ENCODE data around the gene CCDC183. TPM values are rescaled to one million over a fixed set of nuclear protein-coding genes. Genes with fewer than 3 reads are reported as not detected.

Gene CCDC183
- 0.13 to 0.36 TPM (median 0.27 TPM) in 5 replicates for total RNA-seq (2022; extraction: Qiagen RNA extraction)

DNA sequence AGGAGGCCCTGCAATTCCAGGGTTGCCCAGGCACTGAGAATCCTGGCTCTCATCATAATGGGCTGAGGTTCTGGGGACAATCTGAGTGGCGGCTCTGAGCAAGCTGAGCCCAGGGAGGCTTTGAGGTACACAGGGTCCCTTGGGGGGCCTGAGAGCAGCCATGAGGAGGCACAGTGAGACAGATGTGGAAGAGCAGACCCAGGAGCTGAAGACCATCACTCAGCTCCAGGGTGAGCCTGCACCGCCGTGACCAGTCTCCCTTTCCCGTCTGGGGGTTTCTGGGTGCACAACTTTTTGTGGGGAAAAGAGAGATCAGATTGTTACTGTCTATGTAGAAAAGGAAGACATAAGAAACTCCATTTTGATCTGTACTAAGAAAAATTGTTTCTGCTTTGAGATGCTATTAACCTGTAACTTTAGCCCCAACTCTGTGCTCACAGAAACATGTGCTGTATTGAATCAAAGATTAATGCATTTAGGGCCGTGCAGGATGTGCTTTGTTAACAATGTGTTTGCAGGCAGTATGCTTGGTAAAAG, at the start of gene CCDC183:
TSS of gene CCDC183 (plus strand) at position 101 of the 537 bp plus-strand sequence. CDS start at position 161, 60 bp downstream.

DNA sequence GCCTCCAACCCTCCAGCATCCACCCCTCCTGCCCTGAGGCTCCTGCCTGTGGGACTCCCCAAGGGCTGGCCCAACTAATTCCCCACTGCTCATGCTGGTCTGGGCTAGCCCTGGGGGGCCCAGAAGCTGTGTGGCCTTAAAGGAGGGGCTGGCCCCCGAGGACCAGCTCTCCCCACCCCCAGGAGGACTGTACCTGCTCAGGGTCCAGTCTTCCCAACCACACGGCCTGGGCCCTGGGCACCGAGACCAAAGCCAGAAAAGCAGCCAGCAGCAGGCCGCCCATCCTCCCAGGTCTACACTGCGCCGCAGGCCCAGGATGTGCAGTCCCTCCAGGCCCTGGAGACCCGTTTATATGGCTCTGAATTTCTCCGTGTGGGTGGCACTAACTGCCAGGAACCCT, 47.9 kb upstream of the CCDC183 start, which contains the start of gene LCN6:
TSS of gene LCN6 (minus strand) at position 325 of the 400 bp plus-strand sequence. CDS start at position 283, 42 bp downstream.

DNA sequence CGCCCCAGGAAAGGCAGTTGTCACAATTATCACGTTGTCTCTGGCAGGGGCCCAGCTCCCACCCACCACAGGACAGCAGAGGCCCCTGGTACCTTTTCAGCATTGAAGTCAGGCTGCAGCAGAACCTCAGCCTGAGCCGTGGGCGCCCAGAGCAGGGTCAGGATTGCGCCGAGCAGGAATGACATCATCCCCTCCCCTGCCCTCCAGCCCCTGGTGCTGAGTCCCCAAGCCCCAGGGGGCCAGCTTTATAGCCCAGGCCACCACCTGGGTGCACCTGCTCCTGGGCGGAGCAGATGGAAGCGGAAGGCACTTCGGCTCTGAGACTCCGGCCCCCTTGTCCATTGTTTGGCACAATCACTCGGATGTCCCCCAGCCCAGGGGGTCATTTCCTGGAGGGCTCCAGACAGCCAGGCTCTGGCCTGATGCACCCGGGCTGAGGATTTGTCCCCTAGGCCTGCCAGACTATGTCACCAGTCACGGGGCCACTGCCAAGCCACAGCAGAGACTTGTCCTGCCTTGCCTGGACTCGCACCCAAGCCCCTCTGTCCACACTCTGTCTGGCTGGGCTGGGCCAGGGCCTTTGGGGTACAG, 31.7 kb upstream of the CCDC183 start, which contains the start of gene LCN15:
TSS of gene LCN15 (minus strand) at position 218 of the 591 bp plus-strand sequence. CDS start at position 188, 30 bp downstream.

DNA sequence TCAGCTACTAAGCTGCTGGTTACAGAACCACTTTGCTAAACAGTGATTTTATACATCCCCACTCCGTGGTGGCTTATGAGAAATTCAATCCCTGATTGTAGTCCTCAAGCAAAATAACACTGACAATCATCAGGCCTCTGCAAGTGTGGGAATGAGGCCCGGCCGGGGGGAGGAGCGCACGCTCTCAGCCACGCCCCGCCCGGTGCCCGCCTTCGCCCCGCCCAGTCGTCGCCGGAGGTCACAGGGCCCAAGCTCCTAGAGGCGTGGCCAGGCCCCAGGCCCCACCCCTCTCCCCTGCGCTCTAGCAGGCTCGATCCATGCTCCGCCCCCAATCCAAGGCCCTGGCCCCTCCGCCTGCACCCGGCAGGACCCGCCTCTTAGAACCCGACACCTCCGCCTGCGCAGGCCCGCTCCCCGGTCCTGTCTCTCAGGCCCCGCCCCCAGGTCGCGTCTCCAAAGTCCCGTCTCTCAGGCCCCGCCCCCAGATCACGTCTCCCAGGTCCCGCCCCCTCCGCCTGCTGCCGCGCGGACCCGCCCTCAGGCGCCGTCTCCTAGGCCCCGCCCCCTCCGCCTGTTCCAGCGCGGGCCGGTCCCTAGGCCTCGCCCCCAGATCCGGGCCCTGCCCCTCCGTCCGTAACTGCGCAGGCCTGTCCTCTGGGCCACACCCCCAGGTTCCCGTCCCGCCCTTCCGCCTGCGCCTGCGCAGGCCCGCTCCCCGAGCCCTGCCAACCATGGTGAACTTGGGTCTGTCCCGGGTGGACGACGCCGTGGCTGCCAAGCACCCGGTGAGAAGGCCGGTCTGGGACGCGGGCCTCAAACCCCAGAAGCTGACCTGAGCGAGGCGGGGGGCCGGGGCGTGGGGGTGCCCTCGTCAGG, 5.3 kb upstream of the CCDC183 start, which contains the start of gene TMEM141:
TSS of gene TMEM141 (plus strand) at position 705 of the 876 bp plus-strand sequence. CDS start at position 732, 27 bp downstream.

DNA sequence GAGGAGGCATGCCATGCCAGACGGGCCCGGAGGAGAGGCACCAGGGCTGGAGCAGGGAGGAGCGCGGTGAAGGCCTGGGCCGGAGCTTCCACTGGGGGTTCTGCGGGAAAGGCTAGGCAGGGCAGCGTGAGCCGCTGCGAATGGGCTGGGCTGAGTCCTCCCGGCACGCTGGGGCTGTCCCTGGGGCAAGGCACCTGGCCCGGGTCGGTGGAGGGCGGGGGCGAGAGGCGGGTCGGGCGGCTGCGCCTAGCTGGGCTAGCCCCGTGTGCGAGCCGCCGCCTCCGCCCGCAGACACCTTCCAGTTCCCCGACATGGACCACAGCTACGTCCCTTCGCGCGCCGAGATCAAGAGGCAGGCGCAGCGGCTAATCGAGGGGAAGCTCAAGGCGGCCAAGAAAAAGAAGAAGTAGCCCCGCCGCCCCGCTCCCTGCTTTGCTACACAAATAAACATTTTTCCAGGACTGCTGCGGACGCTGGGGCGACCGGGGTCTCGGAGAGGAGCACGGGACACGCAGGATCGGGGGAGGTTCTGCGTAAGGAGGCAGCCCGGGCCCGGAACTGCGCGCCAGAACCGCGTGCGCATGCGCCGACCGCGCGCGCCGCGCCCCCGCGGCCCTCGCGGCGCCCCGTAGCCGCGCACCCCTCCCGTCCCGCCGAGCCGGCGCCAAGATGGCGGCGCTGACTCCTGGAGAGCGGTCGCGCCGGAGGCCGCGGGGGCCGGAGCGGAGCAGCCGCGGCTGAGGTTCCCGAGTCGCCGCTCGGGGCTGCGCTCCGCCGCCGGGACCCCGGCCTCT, 11.3 kb downstream of the CCDC183 start, which contains the start of gene RABL6:
TSS of gene RABL6 (plus strand) at position 668 of the 794 bp plus-strand sequence. CDS start 249 bp downstream, outside the sequence.

DNA sequence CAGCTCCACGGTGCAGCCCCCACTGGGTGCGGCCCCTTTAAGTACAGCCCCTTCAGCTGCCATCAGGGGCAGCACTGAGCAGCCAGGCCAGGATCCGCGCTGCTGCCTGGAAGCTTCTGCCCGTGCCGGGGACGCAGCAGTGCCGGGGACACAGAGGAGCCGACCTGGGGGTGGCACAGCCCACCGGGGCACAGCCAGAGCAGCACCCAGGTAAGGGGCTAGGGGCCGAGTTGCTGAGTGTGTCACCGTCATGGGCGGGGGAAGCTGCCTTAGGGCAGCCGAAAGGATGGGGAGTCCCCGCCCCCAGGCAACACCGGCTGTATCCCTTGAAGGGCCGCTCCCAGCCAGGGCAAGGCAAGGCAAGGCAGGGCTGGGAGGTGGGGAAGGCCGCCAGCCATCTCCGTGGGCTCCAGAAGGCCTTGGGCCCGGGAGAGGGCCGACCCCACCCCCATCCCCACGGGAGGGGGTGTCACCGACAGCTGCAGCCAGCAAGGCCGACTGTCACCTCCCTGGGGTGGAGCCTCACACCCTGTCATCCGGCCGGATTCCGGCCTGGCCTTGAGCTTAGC, 46.3 kb downstream of the CCDC183 start, which contains the start of gene AJM1:
TSS of gene AJM1 (plus strand) at position 99 of the 569 bp plus-strand sequence. CDS start 1,937 bp downstream, outside the sequence.

DNA sequence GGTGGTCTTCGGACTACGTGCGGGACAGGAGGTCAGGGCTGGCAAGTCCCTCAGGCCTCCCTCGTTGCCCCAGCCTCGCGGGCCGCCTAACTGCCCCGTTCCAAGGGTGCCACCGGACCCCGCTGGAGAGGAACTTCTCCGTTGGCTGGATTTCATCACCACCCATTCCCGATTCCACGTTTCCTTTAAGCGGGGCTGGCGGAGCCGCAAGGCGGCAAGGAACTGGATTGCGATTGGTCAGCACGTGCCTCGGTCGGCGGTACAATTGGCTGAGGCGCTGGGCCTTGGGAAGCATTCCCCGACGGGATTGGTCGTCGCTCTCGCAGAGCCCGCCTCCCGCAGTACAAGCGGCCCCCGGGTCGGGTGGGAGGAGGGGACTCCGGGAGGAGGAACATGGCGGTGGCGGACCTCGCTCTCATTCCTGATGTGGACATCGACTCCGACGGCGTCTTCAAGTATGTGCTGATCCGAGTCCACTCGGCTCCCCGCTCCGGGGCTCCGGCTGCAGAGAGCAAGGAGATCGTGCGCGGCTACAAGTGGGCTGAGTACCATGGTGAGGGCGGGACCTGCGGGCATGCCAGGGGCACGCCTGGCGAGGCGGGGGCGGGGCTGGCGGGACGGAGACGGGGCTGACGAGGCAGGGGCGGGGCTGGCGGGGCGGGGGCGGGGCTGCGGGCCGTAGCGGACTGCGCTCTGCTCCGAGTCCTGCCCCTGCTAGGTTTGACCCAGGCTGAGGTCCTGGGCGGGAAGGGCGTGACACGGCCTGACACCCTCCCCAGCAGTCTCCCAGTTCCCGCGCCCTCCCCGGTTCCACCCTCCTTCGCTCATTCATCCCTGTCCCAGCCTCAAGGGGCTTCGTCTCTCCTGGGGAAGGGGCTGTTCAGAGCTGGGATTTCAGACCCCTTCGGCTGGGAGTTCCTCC, 53.2 kb downstream of the CCDC183 start, which contains the start of gene PHPT1:
TSS of gene PHPT1 (plus strand) at position 372 of the 922 bp plus-strand sequence. CDS start at position 394, 22 bp downstream.

DNA sequence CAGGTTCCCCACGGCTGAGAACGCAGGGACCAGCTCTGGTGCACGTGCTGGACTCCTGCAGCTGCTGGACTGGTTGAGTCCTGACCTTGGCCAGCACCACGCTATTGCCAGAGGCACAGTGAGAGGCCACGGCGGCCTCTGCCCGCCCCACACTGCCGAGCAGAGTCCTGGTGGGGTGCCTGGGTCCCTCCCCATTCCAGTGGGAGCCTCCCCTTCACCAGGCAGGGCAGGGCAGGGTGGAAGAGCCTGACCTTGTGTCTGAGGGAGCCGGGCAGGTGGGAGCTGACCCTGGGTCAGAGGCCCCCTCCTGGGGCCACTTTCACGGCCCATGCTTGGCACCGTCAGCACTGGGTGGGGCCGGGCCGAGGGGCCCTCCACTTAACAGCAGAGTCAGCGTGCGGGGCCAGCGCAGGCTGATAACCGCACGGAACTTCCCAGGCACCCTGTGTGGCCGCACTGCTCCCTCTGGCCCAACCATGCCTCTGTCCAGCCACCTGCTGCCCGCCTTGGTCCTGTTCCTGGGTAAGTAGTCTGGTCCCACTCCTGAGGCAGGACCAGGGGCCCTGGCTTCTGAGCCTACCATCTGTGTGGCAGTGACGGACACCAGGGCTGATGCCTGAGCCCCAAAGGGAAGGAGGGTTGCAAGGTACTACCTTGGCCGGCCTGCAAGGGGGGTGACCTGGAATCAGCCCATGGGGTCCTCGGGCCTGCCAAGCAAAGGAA, 56.0 kb downstream of the CCDC183 start, which contains the start of gene MAMDC4:
TSS of gene MAMDC4 (plus strand) at position 406 of the 723 bp plus-strand sequence. CDS start at position 477, 71 bp downstream.

Other genes starting within 250 kb of the CCDC183 start
- 37.0 to 63.6 TPM (median 60.7 TPM) in 5 replicates for gene EGFL7, start 133.4 kb upstream of the CCDC183 start, total RNA-seq (2022; extraction: Qiagen RNA extraction)
- 63.9 to 116 TPM (median 109 TPM) in 5 replicates for gene AGPAT2, start 108.9 kb upstream of the CCDC183 start, total RNA-seq (2022; extraction: Qiagen RNA extraction)
- 6.8 to 10.9 TPM (median 10.1 TPM) in 5 replicates for gene DIPK1B, start 83.8 kb upstream of the CCDC183 start, total RNA-seq (2022; extraction: Qiagen RNA extraction)
- gene LCN10, start 53.4 kb upstream of the CCDC183 start, total RNA-seq (2022; extraction: Qiagen RNA extraction) = not detected in 5 replicates
- gene LCN6, start 47.8 kb upstream of the CCDC183 start, total RNA-seq (2022; extraction: Qiagen RNA extraction) = not detected in 5 replicates
- gene LCN8, start 38.1 kb upstream of the CCDC183 start, total RNA-seq (2022; extraction: Qiagen RNA extraction) = not detected in 5 replicates
- 0.02 TPM in 1 of 5 replicates, not detected in the others for gene LCN15, start 31.8 kb upstream of the CCDC183 start, total RNA-seq (2022; extraction: Qiagen RNA extraction)
- 61.4 to 77.3 TPM (median 75.3 TPM) in 5 replicates for gene TMEM141, start 5.0 kb upstream of the CCDC183 start, total RNA-seq (2022; extraction: Qiagen RNA extraction)
- gene RABL6, start 11.6 kb downstream of the CCDC183 start, total RNA-seq (2022; extraction: Qiagen RNA extraction) = 59.9 to 89.6 TPM (median 80.8 TPM) in 5 replicates
- 3.3 to 4.7 TPM (median 4.6 TPM) in 5 replicates for gene AJM1, start 46.1 kb downstream of the CCDC183 start, total RNA-seq (2022; extraction: Qiagen RNA extraction)
- gene PHPT1, start 53.1 kb downstream of the CCDC183 start, total RNA-seq (2022; extraction: Qiagen RNA extraction) = 284 to 346 TPM (median 322 TPM) in 5 replicates
- 1.7 to 6.8 TPM (median 5.1 TPM) in 5 replicates for gene MAMDC4, start 56.0 kb downstream of the CCDC183 start, total RNA-seq (2022; extraction: Qiagen RNA extraction)
- 433 to 512 TPM (median 473 TPM) in 5 replicates for gene EDF1, start 70.0 kb downstream of the CCDC183 start, total RNA-seq (2022; extraction: Qiagen RNA extraction)
- gene TRAF2, start 90.2 kb downstream of the CCDC183 start, total RNA-seq (2022; extraction: Qiagen RNA extraction) = 47.5 to 74.7 TPM (median 64.9 TPM) in 5 replicates
- gene FBXW5, start 148.4 kb downstream of the CCDC183 start, total RNA-seq (2022; extraction: Qiagen RNA extraction) = 61.5 to 109 TPM (median 104 TPM) in 5 replicates
- gene C8G, start 148.9 kb downstream of the CCDC183 start, total RNA-seq (2022; extraction: Qiagen RNA extraction) = 0.88 to 2.3 TPM (median 1.3 TPM) in 5 replicates
- gene LCN12, start 155.9 kb downstream of the CCDC183 start, total RNA-seq (2022; extraction: Qiagen RNA extraction) = 0.48 to 1.5 TPM (median 1.5 TPM) in 5 replicates
- gene PTGDS, start 181.2 kb downstream of the CCDC183 start, total RNA-seq (2022; extraction: Qiagen RNA extraction) = 0.16 to 0.81 TPM (median 0.57 TPM) in 5 replicates
- 0.03 to 0.06 TPM (median 0.05 TPM) in 4 of 5 replicates, not detected in the other for gene LCNL1, start 186.7 kb downstream of the CCDC183 start, total RNA-seq (2022; extraction: Qiagen RNA extraction)
- 49.7 to 88.2 TPM (median 76.5 TPM) in 5 replicates for gene PAXX, start 196.1 kb downstream of the CCDC183 start, total RNA-seq (2022; extraction: Qiagen RNA extraction)
- 2.7 to 4.5 TPM (median 3.8 TPM) in 5 replicates for gene CLIC3, start 200.2 kb downstream of the CCDC183 start, total RNA-seq (2022; extraction: Qiagen RNA extraction)
- 20.4 to 30.4 TPM (median 27.8 TPM) in 5 replicates for gene ABCA2, start 231.9 kb downstream of the CCDC183 start, total RNA-seq (2022; extraction: Qiagen RNA extraction)
- gene FUT7, start 235.8 kb downstream of the CCDC183 start, total RNA-seq (2022; extraction: Qiagen RNA extraction) = 0.08 to 0.09 TPM in 2 of 5 replicates, not detected in the others
- gene NPDC1, start 249.8 kb downstream of the CCDC183 start, total RNA-seq (2022; extraction: Qiagen RNA extraction) = 41.2 to 91.4 TPM (median 89.1 TPM) in 5 replicates

Data from A549 treated with CORT108297 at 1 μM for 4 hours (cell line).